K562 (cell line): ENCODE results near the gene LTB4R2.

Source experiments
- JUNB ChIP-seq: fragments of 450-650 bp; formaldehyde crosslinking; conservative IDR thresholded peaks from 2 replicates; pipeline ENCODE4 v1.4.0; 2020; ENCODE audit warnings: mild to moderate bottlenecking
- RFX1 ChIP-seq: fragments of 450-650 bp; IDR thresholded peaks from 2 replicates; pipeline ENCODE4 v1.6.1; 2016; ENCODE audit warnings: mild to moderate bottlenecking, moderate library complexity
- TEAD4 ChIP-seq, 2 experiments: sonication (generic) in 1 of 2; formaldehyde crosslinking in 1 of 2; IDR thresholded peaks; 2 replicates each; pipeline versions ENCODE4 v1.6.1 to v1.8.0; 2012 to 2022; ENCODE audit warnings: borderline replicate concordance in 1 of 2, inconsistent platforms in 1 of 2, low read length in 1 of 2, mild to moderate bottlenecking in 1 of 2, missing genetic modification reagents in 1 of 2
- ZBTB33 ChIP-seq: sonication (generic); formaldehyde crosslinking; IDR thresholded peaks from 2 replicates; pipeline ENCODE4 v1.8.1; 2023; ENCODE audit warnings: mild to moderate bottlenecking, missing genetic modification reagents
- TF ChIP-seq, protein P1 (sequence below), 3 experiments: IDR thresholded peaks in 2 of 3; conservative IDR thresholded peaks in 1 of 3; 2 replicates each; pipeline ENCODE4 v1.5.1; 2011 to 2012; ENCODE audit warnings: low read length in 3 of 3, mild to moderate bottlenecking in 3 of 3, control low read depth in 2 of 3, improper control_type of control experiment in 1 of 3, inconsistent platforms in 1 of 3, low read depth in 1 of 3, mixed read lengths in 1 of 3, moderate library complexity in 1 of 3; ENCODE audit not compliant: insufficient read depth in 2 of 3
- TF ChIP-seq, protein P2 (sequence below): fragments of 450-650 bp; IDR thresholded peaks from 2 replicates; pipeline ENCODE4 v1.6.1; 2018; ENCODE audit not compliant: partially characterized antibody

- TF ChIP-seq RFX1 = no peak
- TF ChIP-seq ZBTB33 = no peak; the same call in 1 of the 2 replicates
- TF ChIP-seq, protein P1, sequence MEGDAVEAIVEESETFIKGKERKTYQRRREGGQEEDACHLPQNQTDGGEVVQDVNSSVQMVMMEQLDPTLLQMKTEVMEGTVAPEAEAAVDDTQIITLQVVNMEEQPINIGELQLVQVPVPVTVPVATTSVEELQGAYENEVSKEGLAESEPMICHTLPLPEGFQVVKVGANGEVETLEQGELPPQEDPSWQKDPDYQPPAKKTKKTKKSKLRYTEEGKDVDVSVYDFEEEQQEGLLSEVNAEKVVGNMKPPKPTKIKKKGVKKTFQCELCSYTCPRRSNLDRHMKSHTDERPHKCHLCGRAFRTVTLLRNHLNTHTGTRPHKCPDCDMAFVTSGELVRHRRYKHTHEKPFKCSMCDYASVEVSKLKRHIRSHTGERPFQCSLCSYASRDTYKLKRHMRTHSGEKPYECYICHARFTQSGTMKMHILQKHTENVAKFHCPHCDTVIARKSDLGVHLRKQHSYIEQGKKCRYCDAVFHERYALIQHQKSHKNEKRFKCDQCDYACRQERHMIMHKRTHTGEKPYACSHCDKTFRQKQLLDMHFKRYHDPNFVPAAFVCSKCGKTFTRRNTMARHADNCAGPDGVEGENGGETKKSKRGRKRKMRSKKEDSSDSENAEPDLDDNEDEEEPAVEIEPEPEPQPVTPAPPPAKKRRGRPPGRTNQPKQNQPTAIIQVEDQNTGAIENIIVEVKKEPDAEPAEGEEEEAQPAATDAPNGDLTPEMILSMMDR (IDR thresholded peaks at IDR 0.05 in 2 of 3, conservative IDR thresholded peaks at IDR 0.05 in 1 of 3; ENCODE audit: insufficient read depth in 2 of 3, low read depth in 1 of 3, low read length in 3 of 3) = no peak
- TF ChIP-seq, protein P2, sequence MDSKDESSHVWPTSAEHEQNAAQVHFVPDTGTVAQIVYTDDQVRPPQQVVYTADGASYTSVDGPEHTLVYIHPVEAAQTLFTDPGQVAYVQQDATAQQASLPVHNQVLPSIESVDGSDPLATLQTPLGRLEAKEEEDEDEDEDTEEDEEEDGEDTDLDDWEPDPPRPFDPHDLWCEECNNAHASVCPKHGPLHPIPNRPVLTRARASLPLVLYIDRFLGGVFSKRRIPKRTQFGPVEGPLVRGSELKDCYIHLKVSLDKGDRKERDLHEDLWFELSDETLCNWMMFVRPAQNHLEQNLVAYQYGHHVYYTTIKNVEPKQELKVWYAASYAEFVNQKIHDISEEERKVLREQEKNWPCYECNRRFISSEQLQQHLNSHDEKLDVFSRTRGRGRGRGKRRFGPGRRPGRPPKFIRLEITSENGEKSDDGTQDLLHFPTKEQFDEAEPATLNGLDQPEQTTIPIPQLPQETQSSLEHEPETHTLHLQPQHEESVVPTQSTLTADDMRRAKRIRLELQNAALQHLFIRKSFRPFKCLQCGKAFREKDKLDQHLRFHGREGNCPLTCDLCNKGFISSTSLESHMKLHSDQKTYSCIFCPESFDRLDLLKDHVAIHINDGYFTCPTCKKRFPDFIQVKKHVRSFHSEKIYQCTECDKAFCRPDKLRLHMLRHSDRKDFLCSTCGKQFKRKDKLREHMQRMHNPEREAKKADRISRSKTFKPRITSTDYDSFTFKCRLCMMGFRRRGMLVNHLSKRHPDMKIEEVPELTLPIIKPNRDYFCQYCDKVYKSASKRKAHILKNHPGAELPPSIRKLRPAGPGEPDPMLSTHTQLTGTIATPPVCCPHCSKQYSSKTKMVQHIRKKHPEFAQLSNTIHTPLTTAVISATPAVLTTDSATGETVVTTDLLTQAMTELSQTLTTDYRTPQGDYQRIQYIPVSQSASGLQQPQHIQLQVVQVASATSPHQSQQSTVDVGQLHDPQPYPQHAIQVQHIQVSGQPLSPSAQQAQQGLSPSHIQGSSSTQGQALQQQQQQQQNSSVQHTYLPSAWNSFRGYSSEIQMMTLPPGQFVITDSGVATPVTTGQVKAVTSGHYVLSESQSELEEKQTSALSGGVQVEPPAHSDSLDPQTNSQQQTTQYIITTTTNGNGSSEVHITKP = no peak
- TF ChIP-seq JUNB = no peak
- no peak for TF ChIP-seq TEAD4 (IDR thresholded peaks at IDR 0.05; ENCODE audit: low read length)
- no peak for TF ChIP-seq TEAD4 (CRISPR knock-in tag; IDR thresholded peaks at IDR 0.05; ENCODE audit: borderline replicate concordance)
Observed at GRCh38 chr14:24316597-24316950, 6.6 kb downstream of the LTB4R2 start.
